Keratinocyte (primary cell): ENCODE results near the gene SCRN1. TPM values are rescaled to one million over a fixed set of nuclear protein-coding genes. Genes with fewer than 3 reads are reported as not detected.

Experiments used
- DNase-seq: peaks from one replicate; pipeline ENCODE4 v3.0.0-alpha.2; 2011; ENCODE audit warnings: low read depth, missing footprints, low spot score
- FAIRE-seq: peaks from 2 replicates; lab custom pipeline; 2011; peaks lifted over from hg19 to GRCh38; lab: Jason Lieb, UNC
- H2AFZ ChIP-seq: 2 replicates; pipeline ENCODE4 v1.6.0; 2012; ENCODE audit warnings: low read length, control low read depth, inconsistent platforms; ENCODE audit not compliant: control insufficient read depth
- H3K27ac ChIP-seq: 2 replicates; pipeline ENCODE4 v1.5.1; 2011; ENCODE audit warnings: low read length; ENCODE audit not compliant: control insufficient read depth, insufficient read depth
- H3K27me3 ChIP-seq: 3 replicates; pipeline ENCODE4 v1.6.0; 2011; ENCODE audit warnings: low read length; ENCODE audit not compliant: control insufficient read depth, insufficient read depth; ENCODE audit errors: extremely low read depth
- H3K36me3 ChIP-seq, 2 experiments: 2 replicates in 1 of 2; 3 replicates in 1 of 2; pipeline ENCODE4 v1.5.1; 2011; ENCODE audit warnings: low read length in 2 of 2, mild to moderate bottlenecking in 1 of 2; ENCODE audit not compliant: control insufficient read depth in 2 of 2, insufficient read depth in 2 of 2; ENCODE audit errors: extremely low read depth in 1 of 2
- H3K4me1 ChIP-seq: 3 replicates; pipeline ENCODE4 v1.5.1; 2011; ENCODE audit warnings: low read length; ENCODE audit not compliant: control insufficient read depth, insufficient read depth; ENCODE audit errors: extremely low read depth
- H3K4me2 ChIP-seq: 3 replicates; pipeline ENCODE4 v1.6.0; 2011; ENCODE audit warnings: low read depth, low read length; ENCODE audit not compliant: control insufficient read depth, insufficient read depth; ENCODE audit errors: extremely low read depth
- H3K4me3 ChIP-seq, 3 experiments: fragments of 200-600 bp in 1 of 3; sonication (generic) in 1 of 3; 2 replicates in 2 of 3; 3 replicates in 1 of 3; pipeline ENCODE4 v1.5.1; 2011 to 2016; ENCODE audit warnings: low read length in 3 of 3, mild to moderate bottlenecking in 3 of 3, control low read depth in 2 of 3, inconsistent platforms in 1 of 3, low read depth in 1 of 3, mixed read lengths in 1 of 3, mixed run types in 1 of 3, moderate library complexity in 1 of 3; ENCODE audit not compliant: control insufficient read depth in 2 of 3, insufficient read depth in 2 of 3; ENCODE audit errors: extremely low read depth in 1 of 3
- H3K79me2 ChIP-seq: 2 replicates; pipeline ENCODE4 v1.6.0; 2012; ENCODE audit warnings: low read length; ENCODE audit not compliant: control insufficient read depth, insufficient read depth
- H3K9ac ChIP-seq: 3 replicates; pipeline ENCODE4 v1.6.0; 2011; ENCODE audit warnings: low read length; ENCODE audit not compliant: control insufficient read depth, insufficient read depth; ENCODE audit errors: extremely low read depth
- H3K9me1 ChIP-seq: 3 replicates; pipeline ENCODE4 v1.6.0; 2011; ENCODE audit warnings: low read length; ENCODE audit not compliant: control insufficient read depth, insufficient read depth; ENCODE audit errors: extremely low read depth
- H3K9me3 ChIP-seq: 2 replicates; pipeline ENCODE4 v1.5.1; 2012; ENCODE audit warnings: low read depth, low read length; ENCODE audit not compliant: control insufficient read depth
- H4K20me1 ChIP-seq: 3 replicates; pipeline ENCODE4 v1.6.0; 2011; ENCODE audit warnings: low read length; ENCODE audit not compliant: control insufficient read depth, insufficient read depth; ENCODE audit errors: extremely low read depth
- EZH2 ChIP-seq: IDR thresholded peaks from one replicate; pipeline ENCODE4 v1.6.1; 2012; ENCODE audit warnings: inconsistent platforms, mild to moderate bottlenecking, low read length, moderate library complexity
- dilution Hi-C: fragments of 300-500 bp; cut with MboI; formaldehyde crosslinking; loops from one replicate; pipeline ENCODE4 v1.7.0; 2020; ENCODE audit warnings: low sequenced_read_pairs; ENCODE audit not compliant: extremely low pct_ligation_motif_present
- polyA plus RNA-seq, 5 experiments: library from polyadenylated mRNA; depleted of rRNA in 3 of 5; stranded (reverse) in 3 of 5; stranded (forward) in 1 of 5; unstranded in 1 of 5; fragments of >200 nt; gene quantifications; 1 replicate in 1 of 5; 2 replicates in 3 of 5; 3 replicates in 1 of 5; pipeline versions ENCODE4 v1.2.1 to v1.2.3, GENCODE V29; 2011 to 2012; ENCODE audit warnings: missing spikeins in 2 of 5, low read depth in 1 of 5, low replicate concordance in 1 of 5
- TF ChIP-seq, protein P1 (sequence below), 3 experiments: IDR thresholded peaks in 1 of 3; conservative IDR thresholded peaks in 1 of 3; optimal IDR thresholded peaks in 1 of 3; 2 replicates in 2 of 3; 3 replicates in 1 of 3; pipeline versions ENCODE3 to v1.5.1; 2011; ENCODE audit warnings: low read length in 3 of 3, mild to moderate bottlenecking in 3 of 3, moderate library complexity in 2 of 3, control low read depth in 1 of 3, inconsistent platforms in 1 of 3; ENCODE audit not compliant: insufficient read depth in 2 of 3; ENCODE audit errors: extremely low read depth in 1 of 3

SCRN1 gene
- polyA plus RNA-seq, 1 donor (not counting 4 experiments of a cell fraction or from before 2014, with no cell fraction given) = 52.3 TPM

DNA sequence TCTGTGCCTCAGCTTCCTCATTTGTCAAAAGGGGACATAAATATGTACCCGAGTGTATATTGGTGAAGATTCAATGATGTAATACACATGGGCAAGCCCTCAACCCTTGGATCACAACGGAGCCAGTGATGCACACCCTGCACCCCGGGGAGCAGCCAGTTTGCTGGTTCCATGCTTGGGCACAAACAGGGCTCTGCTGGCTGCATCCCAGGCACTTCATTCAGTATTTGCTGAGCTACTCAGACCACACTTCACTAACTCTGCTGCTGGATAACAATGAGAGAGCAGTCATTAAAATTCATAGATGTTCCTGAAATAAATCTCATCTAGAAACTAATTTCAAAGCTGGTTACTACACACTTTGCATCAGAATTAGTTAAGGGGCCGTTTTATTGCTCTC lies 72.0 kb downstream of the SCRN1 start:
- Histone ChIP-seq H3K79me2 (no peaks in the 10 kb centered on the region), H3K9ac (no peak overlapping the region), H3K4me1 (no peaks in the 10 kb centered on the region), H3K27me3 (no peaks in the 10 kb centered on the region), H3K4me3 (no peak overlapping the region), H3K36me3 (peaks cover 3 to 14% of the 10 kb centered on the region in 2 experiments), H3K27ac (no peak overlapping the region), H3K9me1 (no peaks in the 10 kb centered on the region), H4K20me1 (no peaks in the 10 kb centered on the region), H3K9me3 (no peaks in the 10 kb centered on the region), H2AFZ (no peak overlapping the region), H3K4me2 (no peak overlapping the region)
- DNase-seq (no peak), FAIRE-seq (no peak)
- TF ChIP-seq, protein P1, sequence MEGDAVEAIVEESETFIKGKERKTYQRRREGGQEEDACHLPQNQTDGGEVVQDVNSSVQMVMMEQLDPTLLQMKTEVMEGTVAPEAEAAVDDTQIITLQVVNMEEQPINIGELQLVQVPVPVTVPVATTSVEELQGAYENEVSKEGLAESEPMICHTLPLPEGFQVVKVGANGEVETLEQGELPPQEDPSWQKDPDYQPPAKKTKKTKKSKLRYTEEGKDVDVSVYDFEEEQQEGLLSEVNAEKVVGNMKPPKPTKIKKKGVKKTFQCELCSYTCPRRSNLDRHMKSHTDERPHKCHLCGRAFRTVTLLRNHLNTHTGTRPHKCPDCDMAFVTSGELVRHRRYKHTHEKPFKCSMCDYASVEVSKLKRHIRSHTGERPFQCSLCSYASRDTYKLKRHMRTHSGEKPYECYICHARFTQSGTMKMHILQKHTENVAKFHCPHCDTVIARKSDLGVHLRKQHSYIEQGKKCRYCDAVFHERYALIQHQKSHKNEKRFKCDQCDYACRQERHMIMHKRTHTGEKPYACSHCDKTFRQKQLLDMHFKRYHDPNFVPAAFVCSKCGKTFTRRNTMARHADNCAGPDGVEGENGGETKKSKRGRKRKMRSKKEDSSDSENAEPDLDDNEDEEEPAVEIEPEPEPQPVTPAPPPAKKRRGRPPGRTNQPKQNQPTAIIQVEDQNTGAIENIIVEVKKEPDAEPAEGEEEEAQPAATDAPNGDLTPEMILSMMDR (optimal IDR thresholded peaks at IDR 0.05 in 1 of 3, IDR thresholded peaks at IDR 0.05 in 1 of 3, conservative IDR thresholded peaks at IDR 0.05 in 1 of 3; ENCODE audit: extremely low read depth in 1 of 3, insufficient read depth in 2 of 3, low read length in 3 of 3) = no peak
- no peak for TF ChIP-seq EZH2
- dilution Hi-C loops = no loop called here

GRCh38 chr7:29915481-29916215 lies 74.0 kb downstream of the SCRN1 start:
- DNase-seq (no peak), FAIRE-seq (no peak)
- H4K20me1 ChIP-seq = no peaks in the 10 kb centered on the region

More at GRCh38 chr7:29915481-29916215, 74.0 kb downstream of the SCRN1 start:
- TF ChIP-seq EZH2 = no peak
- TF ChIP-seq, protein P1 (optimal IDR thresholded peaks at IDR 0.05 in 1 of 3, IDR thresholded peaks at IDR 0.05 in 1 of 3, conservative IDR thresholded peaks at IDR 0.05 in 1 of 3; ENCODE audit: extremely low read depth in 1 of 3, insufficient read depth in 2 of 3, low read length in 3 of 3) = no peak
- Histone ChIP-seq H3K27me3 (no peaks in the 10 kb centered on the region), H2AFZ (no peak overlapping the region), H3K9me1 (no peaks in the 10 kb centered on the region), H3K27ac (no peak overlapping the region), H3K79me2 (no peaks in the 10 kb centered on the region), H3K4me1 (no peaks in the 10 kb centered on the region), H3K36me3 (peaks cover 2 to 4% of the 10 kb centered on the region in 2 experiments), H3K4me3 (no peak overlapping the region), H3K9ac (no peak overlapping the region), H3K9me3 (no peaks in the 10 kb centered on the region), H3K4me2 (no peak overlapping the region)
- dilution Hi-C loops = no loop called here
